Progenitor cell of endocrine pancreas (in vitro differentiated cells): ENCODE results near the gene CAPG. TPM values are rescaled to one million over a fixed set of nuclear protein-coding genes. Genes with fewer than 3 reads are reported as not detected.
"Not testable (repeated sequence)": the region's sequence is repeated elsewhere in the genome, so short reads cannot be mapped to it uniquely, and the experiment has no call there.

Source experiments
- DNase-seq: peaks from one replicate; pipeline ENCODE4 v3.0.0; 2021; ENCODE audit warnings: low spot score; ENCODE audit not compliant: unreplicated experiment
- H3K27ac Mint-ChIP-seq: 2 replicates; pipeline ENCODE4 v1.8.0; 2021; ENCODE audit warnings: mild to moderate bottlenecking, moderate library complexity, mixed read lengths
- H3K27me3 Mint-ChIP-seq: 2 replicates; pipeline ENCODE4 v1.8.0; 2021; ENCODE audit warnings: mixed read lengths
- H3K36me3 Mint-ChIP-seq: 2 replicates; pipeline ENCODE4 v1.8.0; 2022; ENCODE audit warnings: mixed read lengths; ENCODE audit not compliant: insufficient read depth
- H3K4me1 Mint-ChIP-seq: 2 replicates; pipeline ENCODE4 v1.8.0; 2021; ENCODE audit warnings: low read depth, mixed read lengths
- H3K4me3 Mint-ChIP-seq: 2 replicates; pipeline ENCODE4 v1.8.0; 2021; ENCODE audit warnings: low read depth, mild to moderate bottlenecking, moderate library complexity, mixed read lengths
- H3K9me3 Mint-ChIP-seq: 2 replicates; pipeline ENCODE4 v1.8.0; 2021; ENCODE audit warnings: low read depth, mixed read lengths
- total RNA-seq: library from RNA; stranded (reverse); gene quantifications from 2 replicates; pipeline ENCODE4 v1.2.1, GENCODE V29; 2021
- TF ChIP-seq, protein P1 (sequence below): fragments of 200-600 bp; sonication (generic); IDR thresholded peaks from one replicate; pipeline ENCODE4 v1.5.0; 2021; ENCODE audit warnings: antibody characterized with exemption, mild to moderate bottlenecking; ENCODE audit not compliant: unreplicated experiment

CAPG gene
- total RNA-seq, 1 donor from 2014 or later, result 56.1 TPM

DNA sequence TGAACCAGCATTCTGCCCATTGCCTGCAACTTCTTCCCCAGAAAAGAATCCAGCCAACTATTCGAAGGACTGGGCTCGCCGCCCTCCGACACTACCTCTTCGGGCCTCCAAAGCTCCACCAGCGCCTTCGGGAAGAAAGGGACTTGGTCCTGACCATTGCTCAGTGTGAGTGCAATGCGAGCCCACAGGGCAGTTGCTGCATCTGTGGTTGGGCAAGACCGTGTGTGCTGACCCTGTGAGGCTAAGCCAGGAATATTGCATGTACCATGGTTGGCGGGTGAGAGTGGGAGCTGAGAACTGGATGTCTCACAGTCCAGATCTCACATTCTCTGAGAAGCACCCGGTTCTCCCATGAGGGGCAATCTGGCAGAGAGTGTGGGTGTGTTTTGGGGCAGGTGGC lies 39.1 kb downstream of the CAPG start:
- H3K9me3 Mint-ChIP-seq, result no peaks in the 10 kb centered on the region
- H3K4me3 Mint-ChIP-seq, result no peak overlapping the region
- no peak overlapping the region for H3K27ac Mint-ChIP-seq
- no peaks in the 10 kb centered on the region for H3K27me3 Mint-ChIP-seq
- TF ChIP-seq, protein P1, sequence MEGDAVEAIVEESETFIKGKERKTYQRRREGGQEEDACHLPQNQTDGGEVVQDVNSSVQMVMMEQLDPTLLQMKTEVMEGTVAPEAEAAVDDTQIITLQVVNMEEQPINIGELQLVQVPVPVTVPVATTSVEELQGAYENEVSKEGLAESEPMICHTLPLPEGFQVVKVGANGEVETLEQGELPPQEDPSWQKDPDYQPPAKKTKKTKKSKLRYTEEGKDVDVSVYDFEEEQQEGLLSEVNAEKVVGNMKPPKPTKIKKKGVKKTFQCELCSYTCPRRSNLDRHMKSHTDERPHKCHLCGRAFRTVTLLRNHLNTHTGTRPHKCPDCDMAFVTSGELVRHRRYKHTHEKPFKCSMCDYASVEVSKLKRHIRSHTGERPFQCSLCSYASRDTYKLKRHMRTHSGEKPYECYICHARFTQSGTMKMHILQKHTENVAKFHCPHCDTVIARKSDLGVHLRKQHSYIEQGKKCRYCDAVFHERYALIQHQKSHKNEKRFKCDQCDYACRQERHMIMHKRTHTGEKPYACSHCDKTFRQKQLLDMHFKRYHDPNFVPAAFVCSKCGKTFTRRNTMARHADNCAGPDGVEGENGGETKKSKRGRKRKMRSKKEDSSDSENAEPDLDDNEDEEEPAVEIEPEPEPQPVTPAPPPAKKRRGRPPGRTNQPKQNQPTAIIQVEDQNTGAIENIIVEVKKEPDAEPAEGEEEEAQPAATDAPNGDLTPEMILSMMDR, result no peak
- peaks cover 4% of the 10 kb centered on the region for H3K4me1 Mint-ChIP-seq
- H3K36me3 Mint-ChIP-seq, result peaks cover 18% of the 10 kb centered on the region
- DNase-seq, result no peak

DNA sequence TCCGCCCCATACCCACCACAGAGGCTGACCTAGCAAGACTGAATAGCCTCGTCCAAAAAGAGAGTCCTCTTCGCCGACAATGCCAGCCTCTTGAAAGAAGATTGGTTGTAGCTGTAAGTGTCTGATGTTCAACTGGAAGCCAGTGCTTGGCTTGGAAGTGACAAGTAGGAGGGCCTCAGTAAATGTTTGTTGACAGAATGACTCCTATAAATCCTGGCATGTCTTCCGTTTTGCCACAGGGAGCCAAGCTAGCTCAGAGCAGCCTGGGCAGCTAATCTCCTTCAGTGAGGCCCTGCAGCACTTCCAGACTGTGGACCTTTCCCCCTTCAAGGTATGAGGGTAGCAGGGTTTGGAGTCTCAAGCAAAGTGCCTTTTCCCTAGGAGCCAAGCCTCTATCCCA lies 40.7 kb downstream of the CAPG start:
- Mint-ChIP-seq H3K4me3 (no peak overlapping the region), H3K27me3 (no peaks in the 10 kb centered on the region), H3K27ac (no peak overlapping the region), H3K4me1 (peaks cover 8% of the 10 kb centered on the region), H3K36me3 (peaks cover 10% of the 10 kb centered on the region), H3K9me3 (no peaks in the 10 kb centered on the region)
- no peak for DNase-seq
- TF ChIP-seq, protein P1, result no peak

DNA sequence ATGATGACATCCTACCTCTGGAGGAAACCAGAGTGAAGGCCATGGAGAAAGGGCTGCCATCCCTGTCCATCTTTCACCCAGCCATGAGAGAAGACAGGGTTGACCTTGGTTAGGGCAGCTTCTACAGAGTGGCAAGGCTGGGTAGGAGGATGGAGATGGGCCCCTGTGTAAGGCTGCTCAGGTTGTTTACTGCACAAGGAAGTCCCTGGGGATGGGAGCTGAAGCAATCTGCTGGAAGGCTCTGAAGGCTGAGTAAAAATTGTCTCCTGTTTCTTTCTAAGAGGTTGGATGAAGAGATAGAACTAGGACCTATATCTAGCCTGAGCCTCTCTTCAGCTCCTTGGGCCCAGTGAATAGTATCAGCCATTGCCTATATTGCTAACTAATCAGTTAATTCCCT lies 41.2 kb downstream of the CAPG start:
- TF ChIP-seq, protein P1, result no peak
- Mint-ChIP-seq H3K4me1 (peaks cover 8% of the 10 kb centered on the region), H3K9me3 (no peaks in the 10 kb centered on the region), H3K4me3 (no peak overlapping the region), H3K27me3 (no peaks in the 10 kb centered on the region), H3K27ac (no peak overlapping the region), H3K36me3 (peaks cover 8% of the 10 kb centered on the region)
- no peak for DNase-seq

DNA sequence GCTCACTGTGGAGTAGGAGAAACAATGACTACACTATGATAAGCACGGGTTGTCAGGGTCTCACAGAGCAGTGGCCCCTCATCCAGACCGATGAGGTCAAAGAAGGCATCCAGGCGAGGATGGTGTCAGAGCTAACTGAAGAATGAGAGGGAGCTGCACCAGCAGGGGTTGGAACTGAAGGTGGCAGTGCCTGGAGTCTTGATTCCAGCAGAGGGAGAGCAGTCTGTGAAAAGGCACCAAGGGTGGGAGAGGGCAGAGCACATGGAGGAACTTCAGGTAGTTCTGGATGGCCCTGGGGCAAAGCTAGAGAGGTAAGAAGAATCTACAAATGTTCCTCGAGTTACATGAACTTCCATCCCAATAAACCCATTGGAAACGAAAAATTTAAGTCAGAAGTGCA lies 43.0 kb downstream of the CAPG start:
- peak overlapping the region; percentile 57 for H3K27ac Mint-ChIP-seq
- no peaks in the 10 kb centered on the region for H3K9me3 Mint-ChIP-seq
- H3K27me3 Mint-ChIP-seq, result no peaks in the 10 kb centered on the region
- peaks cover 10% of the 10 kb centered on the region for H3K36me3 Mint-ChIP-seq
- TF ChIP-seq, protein P1, result no peak
- no peak overlapping the region for H3K4me3 Mint-ChIP-seq
- peaks cover 8% of the 10 kb centered on the region for H3K4me1 Mint-ChIP-seq
- no peak for DNase-seq

DNA sequence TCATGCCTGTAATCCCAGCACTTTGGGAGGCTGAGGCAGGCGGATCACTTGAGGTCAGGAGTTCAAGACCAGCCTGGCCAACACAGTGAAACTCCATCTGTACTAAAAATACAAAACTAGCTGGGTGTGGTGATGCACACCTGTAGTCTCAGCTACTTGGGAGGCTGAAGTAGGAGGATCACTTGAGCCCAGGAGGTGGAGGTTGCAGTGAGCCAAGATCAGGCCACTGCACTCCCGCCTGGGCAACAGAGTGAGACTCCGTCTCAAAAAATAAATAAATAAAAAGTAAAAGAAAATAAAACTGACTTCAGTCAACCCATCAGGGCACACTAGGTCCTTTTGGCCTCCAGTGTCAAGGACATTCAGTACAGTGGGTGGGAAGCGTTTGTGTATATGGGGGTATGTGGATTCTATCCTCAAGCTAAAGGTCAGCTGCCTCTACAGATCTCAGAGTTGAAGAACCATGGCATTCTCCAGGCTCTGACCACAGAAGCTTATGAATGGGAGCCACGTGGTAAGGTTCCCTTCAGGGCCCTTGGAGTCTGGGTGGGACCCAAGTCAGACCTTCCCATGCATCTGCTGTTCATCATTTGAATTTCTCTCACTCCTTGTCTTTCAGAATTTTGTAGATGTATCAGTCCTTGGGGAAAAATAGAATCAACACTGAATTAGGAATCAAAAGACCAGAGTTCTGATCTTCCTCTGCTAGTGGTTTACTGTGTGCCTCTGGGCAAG lies 47.3 kb downstream of the CAPG start:
- not testable (repeated sequence) for H3K4me3 Mint-ChIP-seq

DNA sequence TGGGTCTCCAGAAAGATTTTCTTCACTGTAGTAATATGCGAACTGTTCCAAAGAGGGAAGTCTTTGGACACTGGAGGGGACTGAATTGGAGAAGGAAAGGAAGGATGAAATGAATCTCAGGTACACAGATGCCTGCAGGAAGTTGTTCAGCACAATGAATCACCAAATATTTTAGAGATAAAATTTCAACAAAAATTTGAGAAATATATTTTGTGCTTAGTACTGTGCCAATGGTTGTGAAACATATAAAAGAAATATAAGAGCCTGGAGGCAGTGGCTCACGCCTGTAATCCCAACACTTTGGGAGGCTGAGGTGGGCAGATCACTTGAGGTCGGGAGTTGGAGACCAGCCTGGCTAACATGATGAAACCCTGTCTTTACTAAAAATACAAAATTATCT lies 52.4 kb downstream of the CAPG start:
- H3K36me3 Mint-ChIP-seq, result peaks cover 12% of the 10 kb centered on the region
- H3K4me3 Mint-ChIP-seq, result no peak overlapping the region
- no peaks in the 10 kb centered on the region for H3K9me3 Mint-ChIP-seq
- no peak overlapping the region for H3K27ac Mint-ChIP-seq
- no peak for DNase-seq
- peaks cover 15% of the 10 kb centered on the region for H3K4me1 Mint-ChIP-seq
- H3K27me3 Mint-ChIP-seq, result no peaks in the 10 kb centered on the region
- TF ChIP-seq, protein P1, result no peak

More for the DNA sequence above, 47.3 kb downstream of the CAPG start:
- H3K27ac Mint-ChIP-seq, DNase-seq, H3K4me1 Mint-ChIP-seq, H3K9me3 Mint-ChIP-seq, H3K27me3 Mint-ChIP-seq: not testable (repeated sequence)
- H3K36me3 Mint-ChIP-seq, result peaks cover 13% of the 10 kb centered on the region
